ENCODE measurements around the gene PCDHB5.
"Not testable (repeated sequence)": the region's sequence is repeated elsewhere in the genome, so short reads cannot be mapped to it uniquely, and the experiment has no call there.

PCDHB5 gene

DNA sequence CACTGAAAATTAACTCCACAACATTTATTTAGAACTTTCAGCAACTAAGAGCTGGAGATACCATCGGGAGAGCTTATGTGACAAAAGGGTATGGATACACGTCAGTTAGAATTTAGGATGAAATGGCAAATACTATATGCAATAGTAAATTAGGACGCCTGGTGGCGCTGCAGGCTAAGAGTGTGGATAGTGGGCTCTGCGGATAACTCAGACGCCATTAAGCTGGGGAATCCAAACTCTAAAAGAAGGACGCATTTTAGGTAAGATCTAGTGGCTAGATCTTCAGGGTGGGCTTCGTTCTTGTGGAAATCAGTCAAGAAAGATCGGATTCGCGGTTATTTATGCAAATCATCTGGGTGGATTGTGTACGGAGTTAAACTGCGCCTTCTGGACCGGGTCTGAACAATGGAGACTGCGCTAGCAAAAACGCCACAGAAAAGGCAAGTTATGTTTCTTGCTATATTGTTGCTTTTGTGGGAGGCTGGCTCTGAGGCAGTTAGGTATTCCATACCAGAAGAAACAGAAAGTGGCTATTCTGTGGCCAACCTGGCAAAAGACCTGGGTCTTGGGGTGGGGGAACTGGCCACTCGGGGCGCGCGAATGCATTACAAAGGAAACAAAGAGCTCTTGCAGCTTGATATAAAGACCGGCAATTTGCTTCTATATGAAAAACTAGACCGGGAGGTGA lies at the start of gene PCDHB5:
Gene PCDHB5 (plus strand): TSS at position 177 of the 688 bp plus-strand sequence. CDS start 229 bp downstream, at position 406.
- no peak for DNase-seq

DNA sequence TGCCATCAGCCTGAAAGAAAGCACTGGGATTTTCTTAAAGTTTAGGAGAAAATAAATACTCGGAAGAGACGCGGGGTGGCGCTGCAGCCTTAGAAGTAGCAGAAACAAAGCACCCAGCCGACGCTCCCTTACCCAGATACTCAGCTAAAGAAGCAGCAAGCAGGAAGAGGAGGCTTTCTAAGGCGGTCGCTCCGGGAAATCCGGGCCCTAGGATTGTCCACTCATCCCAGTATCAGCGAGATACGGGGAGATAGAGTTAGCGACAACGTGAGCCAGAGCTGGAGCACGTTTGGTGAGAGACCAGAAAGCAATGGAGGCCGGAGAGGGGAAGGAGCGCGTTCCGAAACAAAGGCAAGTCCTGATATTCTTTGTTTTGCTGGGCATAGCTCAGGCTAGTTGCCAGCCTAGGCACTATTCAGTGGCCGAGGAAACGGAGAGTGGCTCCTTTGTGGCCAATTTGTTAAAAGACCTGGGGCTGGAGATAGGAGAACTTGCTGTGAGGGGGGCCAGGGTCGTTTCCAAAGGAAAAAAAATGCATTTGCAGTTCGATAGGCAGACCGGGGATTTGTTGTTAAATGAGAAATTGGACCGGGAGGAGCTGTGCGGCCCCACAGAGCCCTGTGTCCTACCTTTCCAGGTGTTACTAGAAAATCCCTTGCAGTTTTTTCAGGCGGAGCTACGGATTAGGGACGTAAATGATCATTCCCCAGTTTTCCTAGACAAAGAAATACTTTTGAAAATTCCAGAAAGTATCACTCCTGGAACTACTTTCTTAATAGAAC lies 40.3 kb upstream of the PCDHB5 start, which contains the start of gene PCDHB2:
Gene PCDHB2 (plus strand): TSS at position 135 of the 782 bp plus-strand sequence. CDS start 176 bp downstream, at position 311.
- DNase-seq, result peak; percentile 87

GRCh38 chr5:141095263-141095641 lies 39.8 kb upstream of the PCDHB5 start:
- DNase-seq, result no peak

DNA sequence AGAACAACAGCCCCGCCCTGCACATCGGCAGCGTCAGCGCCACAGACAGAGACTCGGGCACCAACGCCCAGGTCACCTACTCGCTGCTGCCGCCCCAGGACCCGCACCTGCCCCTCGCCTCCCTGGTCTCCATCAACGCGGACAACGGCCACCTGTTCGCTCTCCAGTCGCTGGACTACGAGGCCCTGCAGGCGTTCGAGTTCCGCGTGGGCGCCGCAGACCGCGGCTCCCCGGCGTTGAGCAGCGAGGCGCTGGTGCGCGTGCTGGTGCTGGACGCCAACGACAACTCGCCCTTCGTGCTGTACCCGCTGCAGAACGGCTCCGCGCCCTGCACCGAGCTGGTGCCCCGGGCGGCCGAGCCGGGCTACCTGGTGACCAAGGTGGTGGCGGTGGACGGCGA lies 38.8 kb upstream of the PCDHB5 start:
- not testable (repeated sequence) for DNase-seq

DNA sequence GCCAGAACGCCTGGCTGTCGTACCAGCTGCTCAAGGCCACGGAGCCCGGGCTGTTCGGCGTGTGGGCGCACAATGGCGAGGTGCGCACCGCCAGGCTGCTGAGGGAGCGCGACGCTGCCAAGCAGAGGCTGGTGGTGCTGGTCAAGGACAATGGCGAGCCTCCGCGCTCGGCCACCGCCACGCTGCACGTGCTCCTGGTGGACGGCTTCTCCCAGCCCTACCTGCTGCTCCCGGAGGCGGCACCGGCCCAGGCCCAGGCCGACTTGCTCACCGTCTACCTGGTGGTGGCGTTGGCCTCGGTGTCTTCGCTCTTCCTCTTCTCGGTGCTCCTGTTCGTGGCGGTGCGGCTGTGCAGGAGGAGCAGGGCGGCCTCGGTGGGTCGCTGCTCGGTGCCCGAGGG lies 38.4 kb upstream of the PCDHB5 start:
- DNase-seq, result not testable (repeated sequence)

GRCh38 chr5:141100243-141100805 lies 34.7 kb upstream of the PCDHB5 start, which contains the start of gene PCDHB3:
Gene PCDHB3 (plus strand): TSS chr5:141100473. CDS start chr5:141100650, 177 bp downstream.
- DNase-seq, result no peak

DNA sequence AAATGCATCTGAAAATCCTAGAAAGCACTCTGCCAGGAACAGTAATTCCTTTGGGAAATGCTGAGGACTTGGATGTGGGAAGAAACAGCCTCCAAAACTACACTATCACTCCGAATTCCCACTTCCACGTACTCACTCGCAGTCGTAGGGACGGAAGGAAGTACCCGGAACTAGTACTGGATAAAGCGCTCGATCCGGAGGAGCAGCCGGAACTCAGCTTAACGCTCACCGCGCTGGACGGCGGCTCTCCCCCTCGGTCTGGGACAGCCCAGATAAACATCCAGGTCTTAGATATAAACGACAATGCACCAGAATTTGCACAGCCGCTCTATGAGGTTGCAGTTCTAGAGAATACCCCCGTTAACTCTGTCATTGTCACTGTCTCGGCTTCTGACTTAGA lies 33.9 kb upstream of the PCDHB5 start:
- no peak for DNase-seq

- not testable (repeated sequence) for DNase-seq
Measured at GRCh38 chr5:141102070-141102469, 32.9 kb upstream of the PCDHB5 start.

GRCh38 chr5:141102471-141102870 lies 32.5 kb upstream of the PCDHB5 start:
- DNase-seq, result not testable (repeated sequence)

DNA sequence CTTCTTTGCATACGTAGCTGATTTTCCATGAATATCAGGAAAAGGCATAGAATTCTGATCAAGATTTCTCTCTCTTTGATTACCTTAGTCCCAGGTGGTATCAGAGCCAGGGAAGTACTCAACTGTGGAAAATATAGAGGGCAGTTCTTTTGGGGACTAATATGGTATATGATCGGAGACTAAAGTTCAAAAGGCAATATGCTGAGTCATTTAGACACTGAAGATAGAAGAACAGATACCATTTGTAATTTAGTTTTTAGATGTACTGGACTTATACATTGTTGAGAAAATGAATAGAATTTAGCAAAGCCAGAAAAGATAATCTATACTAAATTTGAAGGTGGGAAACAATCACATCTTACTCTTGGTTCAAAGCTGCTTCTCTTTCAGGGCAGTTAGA lies 29.7 kb upstream of the PCDHB5 start:
- no peak for DNase-seq

- no peak for DNase-seq
Measured at GRCh38 chr5:141119250-141119649, 15.8 kb upstream of the PCDHB5 start.

DNA sequence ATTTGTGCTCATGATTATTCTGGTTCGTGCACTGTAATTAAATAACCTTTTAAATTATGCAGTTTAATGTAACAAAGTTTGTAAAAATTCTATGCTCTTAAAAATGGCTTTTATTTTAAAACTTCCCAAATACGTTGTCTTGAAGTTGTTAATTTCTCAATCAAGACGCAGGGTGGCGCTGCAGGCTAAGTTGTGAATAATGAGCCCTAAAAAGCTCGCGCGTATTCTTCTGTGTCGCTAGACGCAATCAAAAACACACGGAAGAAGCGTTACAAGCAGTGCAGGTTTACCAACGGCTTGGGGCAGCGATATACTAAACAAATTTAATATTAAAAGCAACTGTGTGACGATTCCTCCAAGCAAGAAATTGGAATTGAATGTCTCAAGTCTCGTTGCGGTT lies 13.4 kb upstream of the PCDHB5 start, which contains the start of gene PCDHB4:
Gene PCDHB4 (plus strand): TSS at position 256 of the 400 bp plus-strand sequence. CDS start 181 bp downstream, outside the sequence.
- DNase-seq, result no peak

DNA sequence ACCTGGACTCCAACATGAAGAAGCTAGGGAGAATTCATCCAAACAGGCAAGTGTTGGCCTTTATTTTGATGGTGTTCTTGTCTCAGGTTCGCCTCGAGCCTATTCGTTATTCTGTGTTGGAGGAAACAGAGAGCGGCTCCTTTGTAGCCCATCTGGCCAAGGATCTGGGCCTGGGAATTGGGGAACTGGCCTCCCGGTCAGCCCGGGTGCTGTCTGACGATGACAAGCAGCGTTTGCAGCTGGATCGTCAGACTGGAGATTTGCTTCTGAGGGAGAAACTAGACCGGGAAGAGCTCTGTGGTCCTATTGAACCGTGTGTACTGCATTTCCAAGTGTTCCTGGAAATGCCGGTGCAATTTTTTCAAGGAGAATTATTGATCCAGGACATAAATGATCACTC lies 13.0 kb upstream of the PCDHB5 start:
- no peak for DNase-seq

DNA sequence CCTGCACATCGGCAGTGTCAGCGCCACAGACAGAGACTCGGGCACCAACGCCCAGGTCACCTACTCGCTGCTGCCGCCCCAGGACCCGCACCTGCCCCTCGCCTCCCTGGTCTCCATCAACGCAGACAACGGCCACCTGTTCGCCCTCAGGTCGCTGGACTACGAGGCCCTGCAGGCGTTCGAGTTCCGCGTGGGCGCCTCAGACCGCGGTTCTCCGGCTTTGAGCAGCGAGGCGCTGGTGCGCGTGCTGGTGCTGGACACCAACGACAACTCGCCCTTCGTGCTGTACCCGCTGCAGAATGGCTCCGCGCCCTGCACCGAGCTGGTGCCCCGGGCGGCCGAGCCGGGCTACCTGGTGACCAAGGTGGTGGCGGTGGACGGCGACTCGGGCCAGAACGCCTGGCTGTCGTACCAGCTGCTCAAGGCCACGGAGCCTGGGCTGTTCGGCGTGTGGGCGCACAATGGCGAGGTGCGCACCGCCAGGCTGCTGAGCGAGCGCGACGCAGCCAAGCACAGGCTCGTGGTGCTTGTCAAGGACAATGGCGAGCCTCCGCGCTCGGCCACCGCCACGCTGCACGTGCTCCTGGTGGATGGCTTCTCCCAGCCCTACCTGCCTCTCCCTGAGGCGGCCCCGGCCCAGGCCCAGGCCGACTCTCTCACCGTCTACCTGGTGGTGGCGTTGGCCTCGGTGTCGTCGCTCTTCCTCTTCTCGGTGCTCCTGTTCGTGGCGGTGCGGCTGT lies 11.4 kb upstream of the PCDHB5 start:
- DNase-seq, result not testable (repeated sequence)

DNA sequence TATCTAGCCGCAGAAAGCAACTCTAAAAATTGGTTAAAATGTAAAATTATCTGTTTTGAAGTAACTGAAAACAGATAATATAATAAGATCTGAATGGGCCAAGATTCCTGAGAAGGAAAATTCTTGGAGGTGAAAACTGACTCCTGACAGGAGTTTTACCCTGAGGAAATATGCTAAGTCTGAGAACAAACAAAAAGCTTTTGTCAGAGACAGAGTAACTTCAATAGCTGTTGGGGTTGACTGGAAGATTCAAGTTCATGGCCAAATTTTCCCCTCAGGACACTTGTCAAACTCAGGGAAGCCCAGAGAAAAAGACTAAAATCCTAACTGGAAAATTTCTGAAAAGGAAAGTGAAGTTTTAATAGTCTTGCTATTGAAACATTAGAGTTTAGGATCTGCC lies 7.7 kb upstream of the PCDHB5 start:
- no peak for DNase-seq

DNA sequence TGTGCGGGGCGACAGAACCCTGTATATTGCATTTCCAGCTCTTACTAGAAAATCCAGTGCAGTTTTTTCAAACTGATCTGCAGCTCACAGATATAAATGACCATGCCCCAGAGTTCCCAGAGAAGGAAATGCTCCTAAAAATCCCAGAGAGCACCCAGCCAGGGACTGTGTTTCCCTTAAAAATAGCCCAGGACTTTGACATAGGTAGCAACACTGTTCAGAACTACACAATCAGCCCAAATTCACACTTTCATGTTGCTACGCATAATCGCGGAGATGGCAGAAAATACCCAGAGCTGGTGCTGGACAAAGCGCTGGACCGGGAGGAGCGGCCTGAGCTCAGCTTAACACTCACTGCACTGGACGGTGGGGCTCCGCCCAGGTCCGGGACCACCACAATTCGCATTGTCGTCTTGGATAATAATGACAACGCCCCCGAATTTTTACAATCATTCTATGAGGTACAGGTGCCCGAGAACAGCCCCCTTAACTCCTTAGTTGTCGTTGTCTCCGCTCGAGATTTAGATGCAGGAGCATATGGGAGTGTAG lies 786 bp downstream of the PCDHB5 start:
- DNase-seq, result no peak

DNA sequence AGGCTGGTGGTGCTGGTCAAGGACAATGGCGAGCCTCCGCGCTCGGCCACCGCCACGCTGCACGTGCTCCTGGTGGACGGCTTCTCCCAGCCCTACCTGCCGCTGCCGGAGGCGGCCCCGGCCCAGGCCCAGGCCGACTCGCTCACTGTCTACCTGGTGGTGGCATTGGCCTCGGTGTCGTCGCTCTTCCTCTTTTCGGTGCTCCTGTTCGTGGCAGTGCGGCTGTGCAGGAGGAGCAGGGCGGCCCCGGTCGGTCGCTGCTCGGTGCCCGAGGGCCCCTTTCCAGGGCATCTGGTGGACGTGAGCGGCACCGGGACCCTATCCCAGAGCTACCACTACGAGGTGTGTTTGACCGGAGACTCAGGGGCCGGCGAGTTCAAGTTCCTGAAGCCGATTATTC lies 2.3 kb downstream of the PCDHB5 start:
- not testable (repeated sequence) for DNase-seq

DNA sequence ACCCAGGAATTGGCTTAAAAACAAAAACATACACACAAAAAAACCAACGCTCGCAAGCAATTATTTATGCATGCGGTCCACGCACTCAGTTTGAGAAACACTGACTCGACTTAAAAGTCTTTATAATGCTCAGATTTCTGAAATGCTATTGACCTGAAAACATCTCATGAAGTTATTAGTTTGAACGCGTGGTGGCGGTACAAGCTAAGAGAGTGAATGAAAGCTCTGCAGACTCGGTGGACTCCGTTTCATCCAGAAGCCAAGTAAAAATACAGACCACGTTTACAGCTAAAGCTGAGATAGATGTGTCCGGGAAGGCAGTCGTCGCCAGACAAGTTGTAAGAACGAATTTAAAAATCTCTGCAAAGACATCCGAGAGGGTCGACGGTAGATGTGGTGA lies 14.8 kb downstream of the PCDHB5 start, which contains the start of gene PCDHB6:
Gene PCDHB6 (plus strand): TSS at position 246 of the 400 bp plus-strand sequence. CDS start 201 bp downstream, outside the sequence.
- no peak for DNase-seq

- DNase-seq, result no peak
Measured at GRCh38 chr5:141150224-141150992, 15.4 kb downstream of the PCDHB5 start.

- DNase-seq, result no peak
Measured at GRCh38 chr5:141150993-141151325, 16.0 kb downstream of the PCDHB5 start.

DNA sequence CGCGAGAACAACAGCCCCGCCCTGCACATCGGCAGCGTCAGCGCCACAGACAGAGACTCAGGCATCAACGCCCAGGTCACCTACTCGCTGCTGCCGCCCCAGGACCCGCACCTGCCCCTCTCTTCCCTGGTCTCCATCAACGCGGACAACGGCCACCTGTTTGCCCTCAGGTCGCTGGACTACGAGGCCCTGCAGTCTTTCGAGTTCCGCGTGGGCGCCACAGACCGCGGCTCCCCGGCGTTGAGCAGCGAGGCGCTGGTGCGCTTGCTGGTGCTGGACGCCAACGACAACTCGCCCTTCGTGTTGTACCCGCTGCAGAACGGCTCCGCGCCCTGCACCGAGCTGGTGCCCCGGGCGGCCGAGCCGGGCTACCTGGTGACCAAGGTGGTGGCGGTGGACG lies 16.6 kb downstream of the PCDHB5 start:
- DNase-seq, result not testable (repeated sequence)

DNA sequence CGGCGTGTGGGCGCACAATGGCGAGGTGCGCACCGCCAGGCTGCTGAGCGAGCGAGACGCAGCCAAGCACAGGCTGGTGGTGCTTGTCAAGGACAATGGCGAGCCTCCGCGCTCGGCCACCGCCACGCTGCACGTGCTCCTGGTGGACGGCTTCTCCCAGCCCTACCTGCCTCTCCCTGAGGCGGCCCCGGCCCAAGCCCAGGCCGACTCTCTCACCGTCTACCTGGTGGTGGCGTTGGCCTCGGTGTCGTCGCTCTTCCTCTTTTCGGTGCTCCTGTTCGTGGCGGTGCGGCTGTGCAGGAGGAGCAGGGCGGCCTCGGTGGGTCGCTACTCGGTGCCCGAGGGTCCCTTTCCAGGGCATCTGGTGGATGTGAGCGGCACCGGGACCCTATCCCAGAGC lies 17.1 kb downstream of the PCDHB5 start:
- DNase-seq, result not testable (repeated sequence)
